Measurements from ENCODE around the gene SLC35A1. TPM values are rescaled to one million over a fixed set of nuclear protein-coding genes. Genes with fewer than 3 reads are reported as not detected.

The SLC35A1 gene
- 21.9 TPM for total RNA-seq

DNA sequence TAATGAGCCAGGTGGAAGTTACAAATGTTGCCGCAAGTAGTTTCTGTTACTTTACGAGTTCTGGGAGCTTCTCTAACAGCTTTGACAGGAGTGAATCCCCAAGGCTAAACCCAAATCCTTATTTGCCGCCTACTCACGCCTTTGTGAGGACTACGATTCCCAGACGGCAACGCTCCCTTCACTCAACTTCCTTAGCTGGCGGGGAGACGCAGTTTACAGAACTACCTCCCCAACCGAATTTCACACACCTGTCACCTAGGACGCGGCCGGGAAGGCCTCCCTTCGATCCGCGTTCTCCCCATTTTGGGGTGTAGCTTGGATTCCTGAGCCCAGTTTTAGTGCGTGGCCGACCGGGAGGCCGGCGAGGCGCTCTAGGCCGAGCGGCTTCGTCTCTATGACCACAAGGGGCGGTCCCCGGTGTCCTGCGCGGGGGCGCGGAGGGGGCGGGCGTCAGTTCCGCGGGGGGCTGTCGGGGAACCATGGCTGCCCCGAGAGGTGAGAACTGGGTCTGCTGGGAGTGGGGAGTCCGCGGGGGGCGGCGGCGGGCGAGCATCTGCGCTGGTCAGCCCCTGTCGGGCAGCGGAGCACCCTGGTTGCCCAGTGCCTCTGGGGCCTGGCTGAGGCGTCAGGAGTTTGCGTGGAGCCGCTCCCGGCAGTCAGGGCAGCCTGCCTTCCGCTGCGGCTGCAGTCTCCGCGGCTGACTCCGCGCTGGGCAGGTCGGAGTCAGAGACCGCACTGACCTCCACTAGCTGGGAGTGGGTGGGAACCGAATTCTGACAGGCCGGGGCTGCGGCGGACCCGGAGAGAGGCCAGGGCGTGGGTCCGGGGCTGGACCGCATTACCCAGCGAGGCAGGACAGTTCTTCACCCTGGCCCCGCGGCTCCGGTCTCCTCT, at the start of gene SLC35A1:
SLC35A1 (plus strand) TSS at position 450 of the 894 bp plus-strand sequence; CDS start at position 480, 30 bp downstream.

Small RNAs within 50 kb of the gene (small RNA-seq; reads per million reads assigned to genes)
- not detected for gene AL049697.2 (ENCODE audit: low replicate concordance)
- not detected for gene RNU6-444P (ENCODE audit: low replicate concordance)

Other genes starting within 250 kb of the SLC35A1 start
- 20.3 TPM for gene SMIM8, start 150.4 kb upstream of the SLC35A1 start, total RNA-seq
- not detected for gene GJB7, start 143.7 kb upstream of the SLC35A1 start, total RNA-seq
- 6.2 TPM for gene C6orf163, start 128.2 kb upstream of the SLC35A1 start, total RNA-seq
- gene CFAP206, start 65.0 kb upstream of the SLC35A1 start, total RNA-seq, result 4.0 TPM
- 30.9 TPM for gene RARS2, start 117.0 kb downstream of the SLC35A1 start, total RNA-seq
- gene ORC3, start 117.2 kb downstream of the SLC35A1 start, total RNA-seq, result 22.0 TPM
- gene AKIRIN2, start 229.3 kb downstream of the SLC35A1 start, total RNA-seq, result 50.9 TPM

Data from metanephros (tissue), 2 donors.